B cell (primary cell): ENCODE measurements around the gene APBA3. TPM values are rescaled to one million over a fixed set of nuclear protein-coding genes. Genes with fewer than 3 reads are reported as not detected.

ENCODE experiments used
- ATAC-seq: fragments of 200-7000 bp; cut with Tn5 transposase; one replicate; pipeline ENCODE4 v1.10.0; 2021; ENCODE audit warnings: low read depth, mild to moderate bottlenecking, moderate number of reproducible peaks, moderate library complexity
- CTCF ChIA-PET: fragments of 350-600 bp; sonication (Branson Sonifier 250); formaldehyde crosslinking; loops from one replicate; lab custom pipeline; 2021; ENCODE audit warnings: antibody characterized with exemption, inconsistent platforms; lab: Charles Lee
- POLR2A ChIA-PET: fragments of 350-600 bp; sonication (Branson Sonifier 250); formaldehyde crosslinking; loops from one replicate; lab custom pipeline; 2021; ENCODE audit warnings: antibody characterized with exemption; lab: Charles Lee
- DNase-seq: peaks from one replicate; pipeline ENCODE4 v3.0.0; 2013
- H2AFZ ChIP-seq: 2 replicates; pipeline ENCODE4 v1.6.1; 2012; ENCODE audit warnings: mild to moderate bottlenecking, low read depth, low read length; ENCODE audit not compliant: insufficient read depth, poor library complexity, severe bottlenecking
- H3K27ac ChIP-seq, 2 donors: 1 replicate in 1 of 2; 2 replicates in 1 of 2; pipeline ENCODE4 v1.5.1; 2012 to 2013; ENCODE audit warnings: low read length in 2 of 2, mild to moderate bottlenecking in 2 of 2, moderate library complexity in 1 of 2
- H3K27me3 ChIP-seq, 4 experiments: fragments of 200-600 bp in 1 of 4; sonication (generic) in 1 of 4; replicated peaks in 1 of 4; 1 replicate in 2 of 4; 2 replicates in 2 of 4; pipeline versions ENCODE4 v1.6.1 to v1.7.0; 2013 to 2016; ENCODE audit warnings: low read length in 3 of 4, mild to moderate bottlenecking in 2 of 4, mixed read lengths in 1 of 4, moderate library complexity in 1 of 4; ENCODE audit not compliant: insufficient read depth in 4 of 4, control insufficient read depth in 3 of 4; ENCODE audit errors: control extremely low read depth in 1 of 4
- H3K36me3 ChIP-seq, 2 experiments: replicated peaks in 1 of 2; 1 replicate in 1 of 2; 2 replicates in 1 of 2; pipeline versions ENCODE4 v1.6.1 to v1.7.1; 2013; ENCODE audit warnings: low read length in 1 of 2; ENCODE audit not compliant: insufficient read depth in 2 of 2, control insufficient read depth in 1 of 2; ENCODE audit errors: control extremely low read depth in 1 of 2, extremely low read depth in 1 of 2
- H3K4me1 ChIP-seq, 2 donors: fragments of 200-600 bp in 1 of 2; sonication (generic) in 1 of 2; 1 replicate in 1 of 2; 2 replicates in 1 of 2; pipeline versions ENCODE4 v1.5.1 to v1.6.1; 2013 to 2017; ENCODE audit warnings: low read length in 2 of 2; ENCODE audit not compliant: control insufficient read depth in 2 of 2, insufficient read depth in 2 of 2
- H3K4me2 ChIP-seq: replicated peaks from 2 replicates; pipeline ENCODE3; 2012; ENCODE audit warnings: mild to moderate bottlenecking, low read depth, low read length; ENCODE audit not compliant: poor library complexity, severe bottlenecking
- H3K4me3 ChIP-seq, 5 experiments: fragments of 200-600 bp in 1 of 5; sonication (generic) in 1 of 5; 1 replicate in 3 of 5; 2 replicates in 2 of 5; pipeline versions ENCODE4 v1.5.1 to v1.7.0; 2011 to 2016; ENCODE audit warnings: low read length in 4 of 5, mild to moderate bottlenecking in 4 of 5, low read depth in 2 of 5, control low read depth in 1 of 5, moderate library complexity in 1 of 5; ENCODE audit not compliant: insufficient read depth in 1 of 5; ENCODE audit errors: control extremely low read depth in 1 of 5, extremely low read depth in 1 of 5
- H3K79me2 ChIP-seq: fragments of 200-600 bp; sonication (generic); one replicate; pipeline ENCODE4 v1.6.0; 2016; ENCODE audit warnings: low read length; ENCODE audit not compliant: control insufficient read depth, insufficient read depth
- H3K9ac ChIP-seq: fragments of 200-600 bp; sonication (generic); 2 replicates; pipeline ENCODE4 v1.6.1; 2017; ENCODE audit warnings: mild to moderate bottlenecking, low read length, moderate library complexity
- H3K9me3 ChIP-seq, 3 donors: one replicate each; pipeline versions ENCODE4 v1.6.1 to v1.7.1; 2013; ENCODE audit warnings: low read length in 2 of 3; ENCODE audit not compliant: control insufficient read depth in 2 of 3, insufficient read depth in 1 of 3; ENCODE audit errors: control extremely low read depth in 1 of 3
- H4K20me1 ChIP-seq: 2 replicates; pipeline ENCODE4 v1.6.0; 2012; ENCODE audit warnings: mild to moderate bottlenecking, low read length; ENCODE audit not compliant: insufficient read depth, control insufficient read depth, poor library complexity, severe bottlenecking
- H3K27ac Mint-ChIP-seq: one replicate; pipeline ENCODE4 v1.8.0; 2021; ENCODE audit warnings: mixed read lengths
- H3K27me3 Mint-ChIP-seq: one replicate; pipeline ENCODE4 v1.8.0; 2021; ENCODE audit warnings: mixed read lengths
- H3K4me1 Mint-ChIP-seq: one replicate; pipeline ENCODE4 v1.8.0; 2021; ENCODE audit warnings: mixed read lengths
- H3K4me3 Mint-ChIP-seq: one replicate; pipeline ENCODE4 v1.8.0; 2021; ENCODE audit warnings: mixed read lengths
- H3K9me3 Mint-ChIP-seq: one replicate; pipeline ENCODE4 v1.8.0; 2022; ENCODE audit warnings: mixed read lengths; ENCODE audit not compliant: insufficient read depth
- CTCF ChIP-seq: fragments of 200-600 bp; IDR thresholded peaks from one replicate; pipeline ENCODE4 v1.8.0; 2022; ENCODE audit warnings: antibody characterized with exemption, mild to moderate bottlenecking
- EZH2 ChIP-seq: IDR thresholded peaks from 2 replicates; pipeline ENCODE4 v1.6.1; 2012; ENCODE audit warnings: borderline replicate concordance, low read depth, mild to moderate bottlenecking, moderate library complexity, low read length; ENCODE audit not compliant: insufficient read depth, poor library complexity, severe bottlenecking
- WGBS: methylation state at CpG from one replicate; pipeline ENCODE4 v1.1.5; 2013; ENCODE audit warnings: missing lambda C conversion rate; ENCODE audit not compliant: insufficient coverage; 5-methylcytosine and 5-hydroxymethylcytosine counted together
- intact Hi-C: fragments of 100-400 bp; cut with micrococcal nuclease; formaldehyde crosslinking; loops from one replicate; pipeline ENCODE4 v1.10.0; 2022
- polyA plus RNA-seq: library from polyadenylated mRNA; depleted of rRNA; stranded (reverse); fragments of >200 nt; gene quantifications from 2 replicates; pipeline ENCODE4 v1.2.3, GENCODE V29; 2012
- total RNA-seq, 2 donors: library from RNA; stranded (reverse); fragments of 120-200 nt in 1 of 2; gene quantifications; 1 replicate in 1 of 2; 2 replicates in 1 of 2; pipeline versions ENCODE4 v1.2.3 to v1.2.4, GENCODE V29; 2013 to 2022

The APBA3 gene
- total and polyA plus RNA-seq, 2 donors (not counting 1 experiment from before 2014, with no cell fraction given): 61.4 to 91.2 TPM

- Histone ChIP-seq H3K4me3 (peak overlapping the region in 4 of 5 experiments; percentile 0 to 44 (median 14)), H3K4me1 (peaks cover 44 to 66% of the 10 kb centered on the region in 2 donors), H4K20me1 (no peaks in the 10 kb centered on the region), H2AFZ (peak overlapping the region; percentile 61), H3K79me2 (no peaks in the 10 kb centered on the region), H3K27me3 (no peaks in the 10 kb centered on the region), H3K9ac (peak overlapping the region; percentile 48), H3K36me3 (no peaks in the 10 kb centered on the region), H3K27ac (peak overlapping the region; percentile 71 to 85), H3K4me2 (peak overlapping the region; percentile 74), H3K9me3 (peaks cover 0 to 46% (median 0%) of the 10 kb centered on the region in 3 donors)
- intact Hi-C loops: loop anchor here (1.0 kb wide), 1 partner anchor 11 kb away; no protein-coding TSS in a partner anchor
- DNase-seq (peak; percentile 81), ATAC-seq (peak; percentile 55)
- H3K27me3 Mint-ChIP-seq: no peaks in the 10 kb centered on the region
- peaks cover 63% of the 10 kb centered on the region for H3K4me1 Mint-ChIP-seq
- TF ChIP-seq CTCF (no peak), EZH2 (no peak)
- H3K9me3 Mint-ChIP-seq: peaks cover 4% of the 10 kb centered on the region
- CTCF ChIA-PET: no interaction called here
- H3K27ac Mint-ChIP-seq: peak overlapping the region; percentile 76
- WGBS: 26% methylated on average over 29 of the region's 38 CpGs
- peak overlapping the region; percentile 63 for H3K4me3 Mint-ChIP-seq
- POLR2A ChIA-PET: interaction anchor here (2.5 kb wide), 1 partner anchor 48 kb away, joined by 14 read pairs; the partner anchor contains the start of genes APBA3 and MRPL54
Observed at GRCh38 chr19:3810708-3811355, 49.3 kb upstream of the APBA3 start.
